CD14-positive monocyte (primary cell): ENCODE measurements around the gene BARX2. TPM values are rescaled to one million over a fixed set of nuclear protein-coding genes. Genes with fewer than 3 reads are reported as not detected.
A peak's percentile ranks its signal among the peaks of the same experiment; 100 is the strongest.
"Not testable (repeated sequence)": the region's sequence is repeated elsewhere in the genome, so short reads cannot be mapped to it uniquely, and the experiment has no call there.

Experiments used
- DNase-seq, 3 donors: peaks; one replicate each; pipeline ENCODE4 v3.0.0-alpha.2; 2011 to 2022
- H2AFZ ChIP-seq: 2 replicates; pipeline ENCODE4 v1.6.0; 2012; ENCODE audit warnings: mild to moderate bottlenecking, low read depth, low read length, inconsistent platforms; ENCODE audit not compliant: insufficient read depth, poor library complexity, severe bottlenecking
- H3K27ac ChIP-seq, 2 donors: 1 replicate in 1 of 2; 2 replicates in 1 of 2; pipeline ENCODE4 v1.5.1; 2012 to 2013; ENCODE audit warnings: low read length in 2 of 2, control low read depth in 1 of 2, inconsistent platforms in 1 of 2, low read depth in 1 of 2, mild to moderate bottlenecking in 1 of 2
- H3K27me3 ChIP-seq, 2 donors: one replicate each; pipeline versions ENCODE4 v1.6.0 to v1.6.1; 2011 to 2013; ENCODE audit warnings: low read length in 2 of 2; ENCODE audit not compliant: control insufficient read depth in 2 of 2, insufficient read depth in 2 of 2
- H3K36me3 ChIP-seq, 2 donors: replicated peaks in 1 of 2; 1 replicate in 1 of 2; 2 replicates in 1 of 2; pipeline versions ENCODE4 v1.5.1 to v1.6.1; 2012 to 2013; ENCODE audit warnings: low read length in 2 of 2, control low read depth in 1 of 2, inconsistent platforms in 1 of 2, mild to moderate bottlenecking in 1 of 2; ENCODE audit not compliant: insufficient read depth in 2 of 2, control insufficient read depth in 1 of 2
- H3K4me1 ChIP-seq, 2 donors: 1 replicate in 1 of 2; 2 replicates in 1 of 2; pipeline versions ENCODE4 v1.5.1 to v1.6.1; 2012 to 2013; ENCODE audit warnings: low read length in 2 of 2, control low read depth in 1 of 2, inconsistent platforms in 1 of 2, mild to moderate bottlenecking in 1 of 2, moderate library complexity in 1 of 2; ENCODE audit not compliant: insufficient read depth in 2 of 2, control insufficient read depth in 1 of 2
- H3K4me2 ChIP-seq: replicated peaks from 2 replicates; pipeline ENCODE3; 2012; ENCODE audit warnings: low read length, moderate library complexity, mild to moderate bottlenecking; ENCODE audit not compliant: poor library complexity, severe bottlenecking; ENCODE audit errors: extremely low read depth
- H3K4me3 ChIP-seq, 3 experiments: fragments of 200-600 bp in 1 of 3; sonication (generic) in 1 of 3; replicated peaks in 1 of 3; 1 replicate in 2 of 3; 2 replicates in 1 of 3; pipeline ENCODE4 v1.5.1; 2011 to 2013; ENCODE audit warnings: low read length in 3 of 3, mild to moderate bottlenecking in 3 of 3, control low read depth in 2 of 3, low read depth in 2 of 3, inconsistent platforms in 1 of 3, moderate library complexity in 1 of 3
- H3K79me2 ChIP-seq: 2 replicates; pipeline ENCODE4 v1.6.0; 2012; ENCODE audit warnings: mild to moderate bottlenecking, control low read depth, inconsistent platforms, low read length, moderate library complexity; ENCODE audit not compliant: insufficient read depth
- H3K9ac ChIP-seq: 2 replicates; pipeline ENCODE4 v1.6.0; 2017; ENCODE audit warnings: low read length, mild to moderate bottlenecking; ENCODE audit not compliant: insufficient read depth, poor library complexity, severe bottlenecking
- H3K9me3 ChIP-seq, 2 donors: replicated peaks in 1 of 2; 1 replicate in 1 of 2; 2 replicates in 1 of 2; pipeline versions ENCODE4 v1.5.1 to v1.6.1; 2012 to 2013; ENCODE audit warnings: low read length in 2 of 2, control low read depth in 1 of 2; ENCODE audit not compliant: control insufficient read depth in 1 of 2, insufficient read depth in 1 of 2
- H4K20me1 ChIP-seq: 2 replicates; pipeline ENCODE4 v1.6.0; 2012; ENCODE audit warnings: mild to moderate bottlenecking, low read length, control low read depth, moderate library complexity; ENCODE audit not compliant: insufficient read depth
- H3K27ac Mint-ChIP-seq, 7 donors: one replicate each; pipeline ENCODE4 v1.8.0; 2020; ENCODE audit warnings: mild to moderate bottlenecking in 7 of 7, mixed read lengths in 7 of 7, moderate library complexity in 6 of 7, inconsistent platforms in 2 of 7
- H3K27me3 Mint-ChIP-seq, 3 donors: one replicate each; pipeline ENCODE4 v1.8.0; 2021 to 2022; ENCODE audit warnings: low read depth in 3 of 3, mild to moderate bottlenecking in 3 of 3, mixed read lengths in 3 of 3, moderate library complexity in 3 of 3, inconsistent platforms in 1 of 3
- H3K36me3 Mint-ChIP-seq, 2 donors: one replicate each; pipeline ENCODE4 v1.8.0; 2020; ENCODE audit warnings: mixed read lengths in 2 of 2, inconsistent platforms in 1 of 2, mild to moderate bottlenecking in 1 of 2
- H3K4me1 Mint-ChIP-seq: one replicate; pipeline ENCODE4 v1.8.0; 2020; ENCODE audit warnings: mild to moderate bottlenecking, mixed read lengths
- H3K4me3 Mint-ChIP-seq, 2 donors: one replicate each; pipeline ENCODE4 v1.8.0; 2020; ENCODE audit warnings: mild to moderate bottlenecking in 2 of 2, mixed read lengths in 2 of 2, moderate library complexity in 1 of 2
- H3K9me3 Mint-ChIP-seq, 7 donors: one replicate each; pipeline ENCODE4 v1.8.0; 2020 to 2022; ENCODE audit warnings: mixed read lengths in 7 of 7, mild to moderate bottlenecking in 6 of 7, moderate library complexity in 6 of 7, inconsistent platforms in 2 of 7
- WGBS: methylation state at CpG from one replicate; pipeline ENCODE4 v1.1.5; 2013; ENCODE audit warnings: missing lambda C conversion rate; ENCODE audit not compliant: insufficient coverage; 5-methylcytosine and 5-hydroxymethylcytosine counted together
- intact Hi-C, 2 donors: fragments of 100-400 bp; cut with micrococcal nuclease; formaldehyde crosslinking; loops; one replicate each; pipeline versions ENCODE4 v1.15.0 to v1.15.1; 2023
- polyA plus RNA-seq, 3 donors: library from polyadenylated mRNA; depleted of rRNA in 1 of 3; unstranded in 2 of 3; stranded (reverse) in 1 of 3; fragments of 300-500 nt in 2 of 3; fragments of >200 nt in 1 of 3; fragmentation: Illumina TruSeq in 2 of 3; gene quantifications; 1 replicate in 2 of 3; 2 replicates in 1 of 3; pipeline ENCODE4 v1.2.3, GENCODE V29; 2012 to 2021
- TF ChIP-seq, protein P1 (sequence below): fragments of 200-600 bp; IDR thresholded peaks from one replicate; pipeline ENCODE4 v1.8.0; 2022; ENCODE audit warnings: antibody characterized with exemption, mild to moderate bottlenecking

Gene BARX2
- polyA plus RNA-seq, 3 donors: not detected

GRCh38 chr11:129333873-129334272 is 41.8 kb upstream of the BARX2 start:
- intact Hi-C loops: loop anchor here (2.0 to 10.0 kb wide), 3 partner anchors 217 to 449 kb away; no protein-coding TSS in a partner anchor
- H3K27me3 ChIP-seq: no peaks in the 10 kb centered on the region
- no peak overlapping the region for H3K4me3 ChIP-seq
- no peak overlapping the region for H3K4me2 ChIP-seq
- no peak overlapping the region for H3K9ac ChIP-seq
- DNase-seq: no peak
- no peaks in the 10 kb centered on the region for H3K36me3 ChIP-seq
- H4K20me1 ChIP-seq: no peaks in the 10 kb centered on the region
- Mint-ChIP-seq H3K27me3 (peaks cover 0 to 2% (median 0%) of the 10 kb centered on the region in 3 donors), H3K9me3 (peaks cover 0 to 4% (median 0%) of the 10 kb centered on the region in 7 donors), H3K27ac (no peak overlapping the region), H3K4me1 (peaks cover 8% of the 10 kb centered on the region), H3K4me3 (no peak overlapping the region), H3K36me3 (no peaks in the 10 kb centered on the region)
- no peaks in the 10 kb centered on the region for H3K4me1 ChIP-seq
- H2AFZ ChIP-seq: no peak overlapping the region
- TF ChIP-seq, protein P1, sequence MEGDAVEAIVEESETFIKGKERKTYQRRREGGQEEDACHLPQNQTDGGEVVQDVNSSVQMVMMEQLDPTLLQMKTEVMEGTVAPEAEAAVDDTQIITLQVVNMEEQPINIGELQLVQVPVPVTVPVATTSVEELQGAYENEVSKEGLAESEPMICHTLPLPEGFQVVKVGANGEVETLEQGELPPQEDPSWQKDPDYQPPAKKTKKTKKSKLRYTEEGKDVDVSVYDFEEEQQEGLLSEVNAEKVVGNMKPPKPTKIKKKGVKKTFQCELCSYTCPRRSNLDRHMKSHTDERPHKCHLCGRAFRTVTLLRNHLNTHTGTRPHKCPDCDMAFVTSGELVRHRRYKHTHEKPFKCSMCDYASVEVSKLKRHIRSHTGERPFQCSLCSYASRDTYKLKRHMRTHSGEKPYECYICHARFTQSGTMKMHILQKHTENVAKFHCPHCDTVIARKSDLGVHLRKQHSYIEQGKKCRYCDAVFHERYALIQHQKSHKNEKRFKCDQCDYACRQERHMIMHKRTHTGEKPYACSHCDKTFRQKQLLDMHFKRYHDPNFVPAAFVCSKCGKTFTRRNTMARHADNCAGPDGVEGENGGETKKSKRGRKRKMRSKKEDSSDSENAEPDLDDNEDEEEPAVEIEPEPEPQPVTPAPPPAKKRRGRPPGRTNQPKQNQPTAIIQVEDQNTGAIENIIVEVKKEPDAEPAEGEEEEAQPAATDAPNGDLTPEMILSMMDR: peak; percentile 29
- no peaks in the 10 kb centered on the region for H3K9me3 ChIP-seq
- H3K27ac ChIP-seq: no peak overlapping the region
- no peaks in the 10 kb centered on the region for H3K79me2 ChIP-seq

GRCh38 chr11:129344301-129344940 is 31.2 kb upstream of the BARX2 start:
- H3K4me3 ChIP-seq, H4K20me1 ChIP-seq, H2AFZ ChIP-seq, H3K9me3 ChIP-seq, intact Hi-C loops, H3K4me1 ChIP-seq, H3K36me3 ChIP-seq, H3K4me2 ChIP-seq, H3K27ac ChIP-seq, H3K36me3 Mint-ChIP-seq, H3K4me1 Mint-ChIP-seq, H3K9ac ChIP-seq, H3K27ac Mint-ChIP-seq, DNase-seq, H3K27me3 Mint-ChIP-seq, H3K79me2 ChIP-seq, H3K27me3 ChIP-seq: not testable (repeated sequence)
- Mint-ChIP-seq H3K4me3 (peak overlapping the region in 1 of 2 donors; percentile 7), H3K9me3 (peaks cover 0 to 12% (median 4%) of the 10 kb centered on the region in 7 donors)
- WGBS: 96% methylated on average over 23 of the region's 23 CpGs
